ENCODE measurements around the gene C1orf87.

DNA sequence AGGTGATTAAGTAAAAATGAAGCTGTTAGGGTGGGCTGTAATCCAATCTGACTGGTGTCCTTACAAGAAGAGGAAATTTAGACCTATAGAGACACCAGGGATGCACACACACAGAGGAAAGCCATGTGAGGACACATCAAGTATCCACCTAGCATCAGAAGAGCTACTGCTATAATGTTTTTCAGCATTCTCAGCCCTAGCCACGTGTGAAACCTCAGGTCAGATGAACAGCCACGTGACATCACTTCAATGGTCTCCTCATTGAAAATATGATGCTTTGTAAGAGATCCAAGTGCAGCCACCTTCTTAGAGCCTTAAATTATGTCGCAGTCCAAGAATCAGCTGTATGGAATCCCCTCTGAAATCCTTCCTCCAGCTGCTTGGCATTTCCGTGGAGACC, 65.1 kb downstream of the C1orf87 start:
- TF ChIP-seq, protein P1, sequence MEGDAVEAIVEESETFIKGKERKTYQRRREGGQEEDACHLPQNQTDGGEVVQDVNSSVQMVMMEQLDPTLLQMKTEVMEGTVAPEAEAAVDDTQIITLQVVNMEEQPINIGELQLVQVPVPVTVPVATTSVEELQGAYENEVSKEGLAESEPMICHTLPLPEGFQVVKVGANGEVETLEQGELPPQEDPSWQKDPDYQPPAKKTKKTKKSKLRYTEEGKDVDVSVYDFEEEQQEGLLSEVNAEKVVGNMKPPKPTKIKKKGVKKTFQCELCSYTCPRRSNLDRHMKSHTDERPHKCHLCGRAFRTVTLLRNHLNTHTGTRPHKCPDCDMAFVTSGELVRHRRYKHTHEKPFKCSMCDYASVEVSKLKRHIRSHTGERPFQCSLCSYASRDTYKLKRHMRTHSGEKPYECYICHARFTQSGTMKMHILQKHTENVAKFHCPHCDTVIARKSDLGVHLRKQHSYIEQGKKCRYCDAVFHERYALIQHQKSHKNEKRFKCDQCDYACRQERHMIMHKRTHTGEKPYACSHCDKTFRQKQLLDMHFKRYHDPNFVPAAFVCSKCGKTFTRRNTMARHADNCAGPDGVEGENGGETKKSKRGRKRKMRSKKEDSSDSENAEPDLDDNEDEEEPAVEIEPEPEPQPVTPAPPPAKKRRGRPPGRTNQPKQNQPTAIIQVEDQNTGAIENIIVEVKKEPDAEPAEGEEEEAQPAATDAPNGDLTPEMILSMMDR (IDR thresholded peaks at IDR 0.05; ENCODE audit: insufficient read depth, low read length), result no peak
- TF ChIP-seq, protein P2, sequence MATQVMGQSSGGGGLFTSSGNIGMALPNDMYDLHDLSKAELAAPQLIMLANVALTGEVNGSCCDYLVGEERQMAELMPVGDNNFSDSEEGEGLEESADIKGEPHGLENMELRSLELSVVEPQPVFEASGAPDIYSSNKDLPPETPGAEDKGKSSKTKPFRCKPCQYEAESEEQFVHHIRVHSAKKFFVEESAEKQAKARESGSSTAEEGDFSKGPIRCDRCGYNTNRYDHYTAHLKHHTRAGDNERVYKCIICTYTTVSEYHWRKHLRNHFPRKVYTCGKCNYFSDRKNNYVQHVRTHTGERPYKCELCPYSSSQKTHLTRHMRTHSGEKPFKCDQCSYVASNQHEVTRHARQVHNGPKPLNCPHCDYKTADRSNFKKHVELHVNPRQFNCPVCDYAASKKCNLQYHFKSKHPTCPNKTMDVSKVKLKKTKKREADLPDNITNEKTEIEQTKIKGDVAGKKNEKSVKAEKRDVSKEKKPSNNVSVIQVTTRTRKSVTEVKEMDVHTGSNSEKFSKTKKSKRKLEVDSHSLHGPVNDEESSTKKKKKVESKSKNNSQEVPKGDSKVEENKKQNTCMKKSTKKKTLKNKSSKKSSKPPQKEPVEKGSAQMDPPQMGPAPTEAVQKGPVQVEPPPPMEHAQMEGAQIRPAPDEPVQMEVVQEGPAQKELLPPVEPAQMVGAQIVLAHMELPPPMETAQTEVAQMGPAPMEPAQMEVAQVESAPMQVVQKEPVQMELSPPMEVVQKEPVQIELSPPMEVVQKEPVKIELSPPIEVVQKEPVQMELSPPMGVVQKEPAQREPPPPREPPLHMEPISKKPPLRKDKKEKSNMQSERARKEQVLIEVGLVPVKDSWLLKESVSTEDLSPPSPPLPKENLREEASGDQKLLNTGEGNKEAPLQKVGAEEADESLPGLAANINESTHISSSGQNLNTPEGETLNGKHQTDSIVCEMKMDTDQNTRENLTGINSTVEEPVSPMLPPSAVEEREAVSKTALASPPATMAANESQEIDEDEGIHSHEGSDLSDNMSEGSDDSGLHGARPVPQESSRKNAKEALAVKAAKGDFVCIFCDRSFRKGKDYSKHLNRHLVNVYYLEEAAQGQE (IDR thresholded peaks at IDR 0.05; ENCODE audit: insufficient replicate concordance, low read depth), result no peak
- no peak for TF ChIP-seq POLR2AphosphoS5 (IDR thresholded peaks at IDR 0.05; ENCODE audit: low read depth)

All from HL-60 (cell line).